Activated CD4-positive, alpha-beta T cell treated with anti-CD3 and anti-CD28 coated beads, Interleukin-2, amount 50 U/mL, for 1 hour (primary cell): ENCODE measurements around the gene GLYATL1B.
"Not testable (repeated sequence)": the region's sequence is repeated elsewhere in the genome, so short reads cannot be mapped to it uniquely, and the experiment has no call there.

Source experiments
- DNase-seq: peaks from one replicate; pipeline ENCODE4 v3.0.0-alpha.2; 2020

Gene GLYATL1B

GRCh38 chr11:59097113-59097708 is 11.1 kb downstream of the GLYATL1B start:
- peak; percentile 68 for DNase-seq

GRCh38 chr11:59097938-59098337 is 11.8 kb downstream of the GLYATL1B start:
- not testable (repeated sequence) for DNase-seq

GRCh38 chr11:59102259-59102765 is 16.2 kb downstream of the GLYATL1B start:
- DNase-seq: peak; percentile 48

GRCh38 chr11:59106363-59107336 is 20.5 kb downstream of the GLYATL1B start, which contains the start of gene FAM111B:
Gene FAM111B, plus strand, starts transcription at chr11:59107237. Its CDS starts 2,389 bp downstream, at chr11:59109626.
- peak; percentile 53 for DNase-seq

- DNase-seq: peak; percentile 13
Observed at GRCh38 chr11:59107721-59108120, 21.6 kb downstream of the GLYATL1B start.

GRCh38 chr11:59112494-59112893 is 26.4 kb downstream of the GLYATL1B start:
- no peak for DNase-seq

- no peak for DNase-seq
Observed at GRCh38 chr11:59114344-59114743, 28.2 kb downstream of the GLYATL1B start.

GRCh38 chr11:59115553-59115952 is 29.4 kb downstream of the GLYATL1B start:
- DNase-seq: no peak

GRCh38 chr11:59117774-59118173 is 31.7 kb downstream of the GLYATL1B start:
- no peak for DNase-seq

GRCh38 chr11:59119826-59120225 is 33.7 kb downstream of the GLYATL1B start:
- no peak for DNase-seq

- peak; percentile 88 for DNase-seq
Observed at GRCh38 chr11:59135648-59136461, 49.7 kb downstream of the GLYATL1B start.

- not testable (repeated sequence) for DNase-seq
Observed at GRCh38 chr11:59136551-59136950, 50.4 kb downstream of the GLYATL1B start.

- DNase-seq: no peak
Observed at GRCh38 chr11:59137190-59137589, 51.1 kb downstream of the GLYATL1B start.

- DNase-seq: no peak
Observed at GRCh38 chr11:59138643-59139042, 52.5 kb downstream of the GLYATL1B start.

GRCh38 chr11:59141191-59141590 is 55.1 kb downstream of the GLYATL1B start:
- DNase-seq: no peak

- no peak for DNase-seq
Observed at GRCh38 chr11:59141673-59142460, 55.8 kb downstream of the GLYATL1B start.

GRCh38 chr11:59142530-59143507 is 56.7 kb downstream of the GLYATL1B start, which contains the start of gene FAM111A:
Gene FAM111A, plus strand, starts transcription at chr11:59142856. Its CDS starts 6,017 bp downstream, at chr11:59148873.
- peak; percentile 81 for DNase-seq

GRCh38 chr11:59144096-59144495 is 58.0 kb downstream of the GLYATL1B start:
- no peak for DNase-seq
